ENCODE data around the gene DHCR7. TPM values are rescaled to one million over a fixed set of nuclear protein-coding genes. Genes with fewer than 3 reads are reported as not detected.

DHCR7 gene
- total RNA-seq, 4 donors from 2014 or later, result 9.0 to 23.8 (median 17.9) TPM

- TF ChIP-seq, protein P1, sequence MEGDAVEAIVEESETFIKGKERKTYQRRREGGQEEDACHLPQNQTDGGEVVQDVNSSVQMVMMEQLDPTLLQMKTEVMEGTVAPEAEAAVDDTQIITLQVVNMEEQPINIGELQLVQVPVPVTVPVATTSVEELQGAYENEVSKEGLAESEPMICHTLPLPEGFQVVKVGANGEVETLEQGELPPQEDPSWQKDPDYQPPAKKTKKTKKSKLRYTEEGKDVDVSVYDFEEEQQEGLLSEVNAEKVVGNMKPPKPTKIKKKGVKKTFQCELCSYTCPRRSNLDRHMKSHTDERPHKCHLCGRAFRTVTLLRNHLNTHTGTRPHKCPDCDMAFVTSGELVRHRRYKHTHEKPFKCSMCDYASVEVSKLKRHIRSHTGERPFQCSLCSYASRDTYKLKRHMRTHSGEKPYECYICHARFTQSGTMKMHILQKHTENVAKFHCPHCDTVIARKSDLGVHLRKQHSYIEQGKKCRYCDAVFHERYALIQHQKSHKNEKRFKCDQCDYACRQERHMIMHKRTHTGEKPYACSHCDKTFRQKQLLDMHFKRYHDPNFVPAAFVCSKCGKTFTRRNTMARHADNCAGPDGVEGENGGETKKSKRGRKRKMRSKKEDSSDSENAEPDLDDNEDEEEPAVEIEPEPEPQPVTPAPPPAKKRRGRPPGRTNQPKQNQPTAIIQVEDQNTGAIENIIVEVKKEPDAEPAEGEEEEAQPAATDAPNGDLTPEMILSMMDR (IDR thresholded peaks at IDR 0.05; ENCODE audit: low read depth), result no peak
Observed at GRCh38 chr11:71430166-71430565, 18.0 kb downstream of the DHCR7 start.

DNA sequence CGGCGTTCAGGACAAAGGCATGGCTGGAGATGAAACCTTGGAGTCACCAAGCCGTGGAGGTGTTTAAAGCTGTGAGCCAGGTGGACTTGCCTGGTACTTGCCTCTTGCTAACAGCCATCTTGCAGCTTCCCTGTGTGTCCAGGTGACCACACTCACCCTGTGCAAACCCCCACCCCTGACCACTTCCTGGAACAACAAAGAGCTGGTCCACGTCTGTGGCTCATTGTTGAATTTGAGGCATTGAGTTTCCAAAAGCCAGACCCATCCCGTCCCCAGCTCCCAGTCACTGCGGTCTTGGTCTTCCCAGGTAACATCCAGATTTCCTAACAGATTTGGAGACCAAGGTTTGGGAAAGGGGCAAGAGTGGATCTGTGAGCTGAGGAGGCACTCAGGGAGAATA, 18.5 kb downstream of the DHCR7 start:
- TF ChIP-seq, protein P1 (IDR thresholded peaks at IDR 0.05; ENCODE audit: low read depth), result no peak

DNA sequence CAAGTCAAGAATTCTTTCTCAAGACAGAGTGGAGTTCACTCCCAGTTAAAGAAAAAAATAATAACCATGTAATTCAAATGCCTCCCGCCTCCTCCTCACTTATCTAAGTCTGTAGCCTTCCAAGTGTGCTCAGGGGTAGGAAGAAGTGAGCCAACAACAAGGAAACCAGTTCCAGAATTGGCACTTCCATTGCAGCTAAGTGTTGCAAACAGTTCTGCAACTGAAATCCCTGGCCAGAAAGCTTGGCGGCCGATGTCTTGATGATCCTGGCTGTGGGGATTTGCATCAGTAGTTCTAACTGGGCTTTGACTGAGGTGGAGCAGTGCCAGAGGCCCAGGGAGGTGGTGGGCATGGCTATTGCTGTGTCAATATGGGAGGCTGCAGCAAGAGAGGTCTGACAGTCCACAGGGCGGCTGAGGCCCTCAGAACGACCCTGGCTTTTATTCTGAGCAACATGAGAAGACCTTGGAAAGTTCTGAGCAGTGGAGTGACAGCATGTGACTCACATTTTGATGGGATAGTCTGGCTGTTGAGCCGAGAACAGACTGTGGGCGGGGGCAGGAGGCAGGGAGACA, 19.2 kb downstream of the DHCR7 start:
- TF ChIP-seq, protein P1 (IDR thresholded peaks at IDR 0.05; ENCODE audit: low read depth), result no peak

DNA sequence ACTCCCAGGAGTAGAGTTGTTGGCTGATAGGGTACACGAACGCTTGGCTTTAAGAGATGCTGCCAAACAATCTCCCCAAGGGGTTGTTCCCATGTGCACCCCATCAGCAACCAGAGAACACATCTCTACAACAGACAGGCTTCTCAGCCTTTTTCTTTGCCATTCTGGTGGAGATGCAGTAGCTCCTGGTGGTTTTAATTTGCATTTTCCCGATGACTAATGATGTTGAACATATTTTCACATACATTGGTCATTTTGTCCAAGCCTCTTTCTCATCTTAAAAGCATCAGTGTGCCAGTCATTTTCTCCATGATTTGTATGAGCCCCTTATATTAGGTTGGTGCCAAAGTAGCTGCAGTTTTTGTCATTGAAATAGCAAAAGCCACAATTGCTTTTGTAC, 21.8 kb downstream of the DHCR7 start:
- TF ChIP-seq, protein P1 (IDR thresholded peaks at IDR 0.05; ENCODE audit: low read depth), result no peak

DNA sequence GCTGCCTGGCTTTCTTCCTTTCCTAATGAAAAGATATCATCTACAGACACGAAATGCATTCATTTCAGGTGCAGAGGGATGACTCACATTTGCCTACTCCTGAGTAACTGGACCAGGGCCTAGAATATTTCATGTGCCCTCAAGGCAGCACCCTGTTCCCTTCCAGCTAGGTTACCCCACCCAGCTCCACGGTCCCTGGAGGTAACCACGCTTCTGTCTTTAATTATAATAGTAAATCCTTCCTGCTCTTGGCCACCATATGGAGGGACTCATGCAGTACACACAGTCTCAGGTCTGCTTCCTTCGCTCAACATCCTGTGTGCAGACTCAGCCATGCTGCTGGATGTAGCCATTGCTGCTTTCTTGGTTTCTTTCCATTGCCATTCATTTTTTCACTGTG, 22.3 kb downstream of the DHCR7 start:
- TF ChIP-seq, protein P1 (IDR thresholded peaks at IDR 0.05; ENCODE audit: low read depth), result no peak

- TF ChIP-seq, protein P1 (IDR thresholded peaks at IDR 0.05; ENCODE audit: low read depth), result no peak
Observed at GRCh38 chr11:71425409-71425808, 22.8 kb downstream of the DHCR7 start.

- TF ChIP-seq, protein P1 (IDR thresholded peaks at IDR 0.05; ENCODE audit: low read depth), result no peak
Observed at GRCh38 chr11:71423181-71423790, 24.9 kb downstream of the DHCR7 start.
